ENCODE data around the gene SLC6A20.

The SLC6A20 gene

GRCh38 chr3:45795882-45796765 is at the start of gene SLC6A20:
SLC6A20 (minus strand) TSS chr3:45796536; CDS start chr3:45796419, 117 bp downstream.
- DNase-seq = peak; percentile 13

DNA sequence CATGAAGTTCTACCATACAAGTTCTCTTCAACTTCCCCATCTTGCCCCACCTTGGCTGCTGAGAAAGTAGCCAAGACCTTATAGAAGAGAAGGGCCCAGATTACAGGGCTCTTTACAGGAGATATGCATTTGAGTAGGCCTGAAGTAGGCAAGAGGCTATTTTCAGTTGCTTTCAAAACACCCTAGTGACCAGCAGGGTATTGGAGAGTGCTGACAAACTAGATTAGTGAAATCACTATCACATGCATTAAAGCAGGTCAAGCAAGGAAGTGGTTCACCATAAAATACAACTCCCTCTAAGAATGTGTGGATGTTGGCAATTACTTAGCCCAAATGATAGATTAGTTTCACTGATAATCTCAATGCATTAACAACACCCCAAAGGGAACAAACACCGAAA is 48.3 kb upstream of the SLC6A20 start:
- DNase-seq = no peak

DNA sequence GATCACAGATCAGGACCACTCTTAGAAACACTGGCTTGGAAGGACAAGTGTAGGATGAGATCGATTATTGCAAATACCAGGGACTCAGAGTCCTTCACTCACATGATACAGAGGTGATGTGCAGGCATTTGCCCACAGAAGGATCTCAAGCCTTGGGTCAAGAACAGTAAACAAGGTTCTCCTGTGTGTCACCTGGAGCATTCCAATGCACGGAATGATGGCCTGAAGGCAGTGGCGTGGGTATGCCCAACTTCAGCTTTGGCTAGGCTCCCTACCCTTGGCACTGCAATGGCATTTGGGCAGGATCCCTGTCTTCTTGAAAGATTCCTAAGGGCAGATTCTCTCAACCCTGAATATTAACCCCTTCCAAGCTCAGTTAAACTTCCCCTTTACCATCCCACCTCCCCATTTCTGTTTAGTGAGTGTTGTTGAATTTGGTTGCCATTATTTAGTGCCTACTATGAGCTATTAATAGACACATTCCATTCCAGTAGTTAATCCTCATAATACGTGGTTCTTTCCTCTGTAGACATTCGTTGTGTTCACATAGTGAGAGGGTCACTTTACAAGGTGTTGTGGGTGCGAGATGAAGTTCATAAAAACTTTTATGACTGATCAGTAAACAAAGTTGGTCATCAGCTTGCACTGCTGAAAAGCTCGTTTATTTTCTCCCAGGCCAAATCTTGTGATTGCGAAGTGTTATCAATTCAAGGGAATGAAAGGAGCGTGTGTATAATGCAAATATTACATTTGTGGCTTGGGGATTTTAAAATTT is 46.7 kb upstream of the SLC6A20 start:
- no peak for DNase-seq

DNA sequence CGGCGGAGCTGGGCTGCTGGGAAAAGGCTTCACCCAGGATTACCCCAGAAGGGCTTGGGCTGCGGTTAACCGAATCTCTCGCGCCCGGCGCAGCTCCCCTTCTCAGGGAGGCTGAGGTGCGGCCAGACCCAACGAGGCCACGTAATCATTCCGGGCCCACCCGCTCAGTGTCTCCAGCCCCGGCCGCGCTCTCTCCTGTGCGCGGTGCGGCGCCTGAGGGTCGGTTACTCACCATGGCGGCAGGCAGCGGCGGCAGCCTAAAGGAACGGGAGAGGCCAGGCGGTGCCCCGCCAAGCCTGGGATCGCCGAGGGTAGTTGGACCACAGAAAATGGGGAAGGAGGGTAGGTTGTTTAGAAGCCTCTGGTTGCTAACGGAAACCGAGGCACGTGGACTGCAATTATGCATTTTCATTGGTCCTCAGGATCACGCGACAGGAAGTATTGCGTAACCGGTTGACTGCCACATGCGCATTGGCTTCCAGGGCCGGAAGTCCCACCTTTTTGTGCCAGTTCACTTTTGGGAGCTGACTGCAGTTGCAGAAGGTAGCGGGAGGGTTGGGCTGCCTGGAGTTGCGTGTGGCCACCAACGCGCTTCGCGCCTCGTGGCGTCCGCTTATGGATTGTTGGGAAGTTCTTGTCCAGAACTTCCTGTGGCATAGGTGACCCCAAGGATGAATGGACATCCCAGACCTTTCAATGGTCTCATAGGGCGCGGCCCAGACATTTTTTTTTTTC is 45.6 kb upstream of the SLC6A20 start, which contains the start of gene LZTFL1:
Gene LZTFL1 (minus strand): TSS at position 363 of the 735 bp plus-strand sequence. CDS start 128 bp downstream, at position 235.
- peak; percentile 90 for DNase-seq

GRCh38 chr3:45841420-45841756 is 45.1 kb upstream of the SLC6A20 start:
- DNase-seq = peak; percentile 40

DNA sequence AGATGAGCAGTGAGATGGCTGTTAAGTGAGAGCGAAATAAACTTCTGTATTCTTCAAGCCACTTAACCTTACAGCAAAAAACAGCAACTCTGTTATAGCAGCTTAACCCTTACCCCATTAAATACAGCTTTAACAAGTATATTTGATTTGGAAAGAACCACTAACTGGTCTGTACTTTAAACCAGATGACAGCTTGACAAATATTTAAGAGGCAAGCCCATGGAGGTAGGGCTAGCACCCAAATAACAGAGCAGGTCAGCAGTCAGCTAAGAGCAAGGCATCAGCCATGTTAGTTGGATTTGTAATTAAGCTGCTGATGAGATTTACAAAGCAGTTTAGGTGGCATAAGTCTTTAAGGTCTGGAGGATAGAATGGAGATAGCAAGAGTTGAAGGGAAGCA is 42.1 kb upstream of the SLC6A20 start:
- DNase-seq = no peak

DNA sequence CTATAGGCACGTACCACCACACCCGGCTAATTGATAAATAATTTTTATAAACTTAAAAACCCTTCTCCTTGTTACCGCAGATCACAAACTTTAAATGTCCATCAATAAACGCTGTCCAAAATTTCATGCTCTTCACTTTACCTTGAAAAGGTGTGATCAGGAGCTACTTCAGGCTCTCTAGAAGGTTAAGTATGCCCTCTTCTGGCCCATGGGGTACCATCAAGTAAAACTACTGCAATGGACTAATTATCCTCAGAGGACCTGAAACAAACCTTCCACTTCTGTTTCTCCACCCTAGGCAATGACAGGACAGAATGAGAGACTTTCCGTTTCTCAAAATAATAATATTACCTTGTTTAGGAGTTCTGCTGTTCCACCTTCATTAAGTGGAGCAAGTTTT is 36.4 kb upstream of the SLC6A20 start:
- no peak for DNase-seq

DNA sequence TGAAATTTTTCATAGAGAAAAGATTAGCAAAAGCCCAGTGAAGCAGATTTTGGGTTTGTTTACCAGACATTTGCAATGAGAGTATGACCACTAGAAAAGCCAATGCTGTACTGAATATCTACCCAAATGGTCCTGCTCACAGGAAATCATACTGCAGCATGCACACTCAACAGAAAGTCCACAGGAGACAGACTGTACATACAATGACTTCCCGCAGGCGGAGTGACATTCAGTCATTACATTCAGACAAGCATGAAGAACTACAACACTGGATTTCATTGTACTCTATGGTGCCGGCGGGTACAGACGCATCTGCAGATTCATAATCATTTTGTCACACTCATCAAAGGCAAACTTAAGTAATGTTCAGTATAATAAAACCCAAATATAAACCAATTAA is 33.8 kb upstream of the SLC6A20 start:
- no peak for DNase-seq

GRCh38 chr3:45826908-45827307 is 30.6 kb upstream of the SLC6A20 start:
- DNase-seq = no peak

DNA sequence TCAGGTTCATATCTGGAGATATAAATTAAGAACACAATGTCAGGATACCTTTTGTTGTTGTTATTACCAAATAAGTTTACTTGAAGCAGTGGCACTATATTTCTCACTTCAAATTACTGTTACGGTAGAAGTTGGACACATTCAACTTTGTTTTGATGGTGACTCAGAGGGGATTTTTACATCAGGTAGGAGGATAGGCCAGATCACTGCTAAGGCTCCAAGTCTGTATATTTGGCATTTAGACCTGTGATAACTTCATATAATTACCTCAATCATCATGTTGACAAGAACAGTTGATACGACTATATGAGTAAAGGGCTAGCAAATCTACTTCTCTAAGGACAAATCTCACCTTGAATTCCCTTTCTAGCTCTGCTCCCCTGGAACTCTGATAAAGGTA is 30.0 kb upstream of the SLC6A20 start:
- DNase-seq = no peak

GRCh38 chr3:45821127-45821526 is 24.8 kb upstream of the SLC6A20 start:
- no peak for DNase-seq

GRCh38 chr3:45819543-45819942 is 23.2 kb upstream of the SLC6A20 start:
- no peak for DNase-seq

DNA sequence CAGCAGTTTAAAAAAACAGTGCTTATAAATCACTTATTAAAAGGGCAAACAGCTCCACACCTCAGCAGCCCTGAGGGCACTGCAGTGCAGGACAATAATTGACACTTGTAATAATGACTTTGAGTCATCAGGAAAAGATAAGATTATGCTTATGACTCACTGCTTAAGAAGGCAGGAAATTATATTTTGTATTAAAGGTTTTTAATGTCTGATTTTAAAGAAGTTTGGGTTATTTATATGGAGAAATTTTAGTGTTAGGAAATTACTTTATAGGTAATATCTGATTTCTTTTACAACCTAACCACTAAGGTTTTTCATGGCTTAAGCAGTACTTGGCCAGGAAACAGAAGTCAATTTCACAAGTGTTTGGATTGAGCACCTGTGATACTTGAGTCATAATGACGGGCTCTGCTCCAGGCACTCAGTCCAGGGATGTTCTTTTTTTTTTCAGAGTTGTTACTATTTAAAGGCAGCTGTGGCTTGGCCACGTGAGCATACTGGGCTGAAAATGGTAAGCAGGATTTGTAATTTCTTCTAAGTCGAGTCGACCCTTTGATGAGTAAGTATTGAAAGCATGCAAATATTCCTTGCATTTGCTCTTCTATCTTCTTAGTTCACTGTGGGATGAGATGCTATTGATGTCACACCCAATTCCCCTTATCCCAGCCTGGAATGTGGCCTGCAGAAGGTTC is 21.6 kb upstream of the SLC6A20 start:
- no peak for DNase-seq

DNA sequence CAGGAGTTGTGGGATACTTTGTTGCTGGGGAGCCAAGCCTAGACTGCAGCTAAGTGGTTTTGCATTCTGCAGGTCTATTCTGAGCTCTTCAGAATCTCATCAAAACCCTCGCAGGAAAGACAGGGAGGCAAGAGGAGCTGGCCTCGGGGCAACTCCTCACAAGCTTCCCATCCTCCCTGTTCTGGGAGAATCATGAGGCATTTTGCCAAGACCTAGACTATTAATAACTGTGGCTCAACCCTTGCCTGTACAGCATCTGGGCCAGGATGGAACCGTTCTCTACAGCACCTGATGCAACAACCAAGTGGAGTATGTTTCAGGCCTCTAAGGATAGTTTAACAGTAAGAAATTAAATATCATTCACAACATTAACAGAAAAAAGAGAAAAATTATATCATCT is 20.2 kb upstream of the SLC6A20 start:
- DNase-seq = no peak

GRCh38 chr3:45814322-45814721 is 18.0 kb upstream of the SLC6A20 start:
- DNase-seq = no peak

DNA sequence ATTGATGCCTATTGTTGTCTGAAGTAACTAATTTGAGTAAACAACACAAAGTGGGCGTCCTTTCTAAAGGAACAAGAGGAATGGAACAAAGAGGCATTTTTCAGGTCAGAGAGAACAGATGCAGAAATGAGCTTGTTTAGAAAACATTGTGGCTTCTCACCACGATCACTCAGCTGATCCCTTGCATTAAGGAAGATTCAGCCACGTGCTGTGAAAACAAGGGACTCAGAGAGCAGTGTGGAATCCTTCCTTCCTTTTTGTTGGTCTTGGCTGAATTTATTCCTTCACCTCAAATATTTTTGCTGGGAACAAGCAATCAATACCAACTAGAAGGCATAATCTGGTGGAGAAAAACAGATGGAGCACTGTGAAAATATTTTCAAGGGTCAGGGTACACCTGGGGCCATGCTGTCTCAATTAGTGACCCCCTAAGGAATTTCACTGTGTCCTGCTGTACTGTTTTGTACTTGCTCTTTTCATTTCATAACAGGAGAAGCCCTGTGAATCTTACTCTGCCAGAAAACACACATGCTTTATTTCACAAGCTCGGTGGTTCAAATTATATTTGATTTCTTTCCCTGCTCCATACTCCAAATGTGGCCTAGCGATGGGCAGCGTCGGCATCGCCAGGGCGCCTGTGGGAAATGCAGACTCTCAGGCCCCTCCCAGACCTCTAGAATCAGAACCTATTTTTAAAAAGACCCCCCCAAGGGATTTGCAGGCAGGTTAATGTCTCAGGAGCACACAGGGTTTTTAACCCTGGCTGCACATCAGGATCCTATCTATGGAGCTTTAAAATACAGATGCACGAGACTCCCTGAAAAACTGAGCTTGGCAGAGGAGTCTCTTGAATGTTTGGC is 11.6 kb upstream of the SLC6A20 start:
- DNase-seq = no peak

GRCh38 chr3:45807133-45807532 is 10.8 kb upstream of the SLC6A20 start:
- no peak for DNase-seq

GRCh38 chr3:45806072-45806471 is 9.7 kb upstream of the SLC6A20 start:
- no peak for DNase-seq

- no peak for DNase-seq
Observed at GRCh38 chr3:45803252-45803935, 7.1 kb upstream of the SLC6A20 start.

- no peak for DNase-seq
Observed at GRCh38 chr3:45802146-45802545, 5.8 kb upstream of the SLC6A20 start.

DNA sequence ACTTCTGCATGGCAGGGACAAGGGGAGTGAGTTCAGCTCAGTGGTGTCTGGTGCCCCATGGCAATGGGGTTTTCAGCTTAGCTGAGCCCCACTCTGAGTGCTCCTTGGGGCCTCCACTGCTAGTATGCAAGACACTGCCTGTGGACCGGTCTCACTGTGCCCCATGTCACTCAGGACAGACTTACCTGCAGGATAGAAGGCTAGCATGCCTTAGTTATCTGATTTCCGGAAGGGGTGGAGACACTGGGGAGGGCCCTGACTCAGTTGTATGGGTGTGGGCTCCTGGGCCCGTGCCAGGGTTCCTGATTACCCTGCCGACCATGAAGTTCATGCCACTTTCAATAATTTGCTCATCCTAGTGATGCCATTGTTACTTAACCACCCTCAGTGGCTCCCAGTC is 4.3 kb upstream of the SLC6A20 start:
- no peak for DNase-seq

All from CD4-positive, alpha-beta T cell treated with Interleukin-17A for 4 hours (primary cell).